Right renal cortex interstitium (tissue), 3 donors: ENCODE measurements around the gene CD72. TPM values are rescaled to one million over a fixed set of nuclear protein-coding genes. Genes with fewer than 3 reads are reported as not detected.
A peak's percentile ranks its signal among the peaks of the same experiment; 100 is the strongest.
"Not testable (repeated sequence)": the region's sequence is repeated elsewhere in the genome, so short reads cannot be mapped to it uniquely, and the experiment has no call there.

Experiments
- DNase-seq, 3 donors: peaks; one replicate each; pipeline ENCODE4 v3.0.0-alpha.2; 2013; ENCODE audit warnings: low read depth in 3 of 3, low spot score in 2 of 3
- polyA plus RNA-seq, 3 donors: library from polyadenylated mRNA; unstranded; fragments of 120-200 nt; gene quantifications; one replicate each; pipeline ENCODE4 v1.2.1, GENCODE V29; 2013; ENCODE audit not compliant: insufficient read length in 3 of 3

Gene CD72
- polyA plus RNA-seq, 3 donors = 2.1 to 2.7 (median 2.4) TPM

GRCh38 chr9:35618854-35619799 lies 914 bp upstream of the CD72 start:
- DNase-seq = no peak

- DNase-seq = no peak
Observed at GRCh38 chr9:35617548-35617947, 665 bp downstream of the CD72 start.

GRCh38 chr9:35616681-35617459 lies 1.3 kb downstream of the CD72 start:
- peak in 1 of 3 donors; percentile 19 for DNase-seq

GRCh38 chr9:35615981-35616680 lies 2.1 kb downstream of the CD72 start:
- DNase-seq = no peak

- no peak for DNase-seq
Observed at GRCh38 chr9:35612843-35613242, 5.4 kb downstream of the CD72 start.

- DNase-seq = not testable (repeated sequence)
Observed at GRCh38 chr9:35612066-35612465, 6.1 kb downstream of the CD72 start.

- DNase-seq = no peak
Observed at GRCh38 chr9:35611230-35611797, 6.9 kb downstream of the CD72 start.

- DNase-seq = no peak
Observed at GRCh38 chr9:35609820-35610163, 8.4 kb downstream of the CD72 start.

- no peak for DNase-seq
Observed at GRCh38 chr9:35609001-35609819, 9.0 kb downstream of the CD72 start.

- DNase-seq = no peak
Observed at GRCh38 chr9:35608221-35608620, 10.0 kb downstream of the CD72 start.

GRCh38 chr9:35606726-35607125 lies 11.5 kb downstream of the CD72 start:
- no peak for DNase-seq

GRCh38 chr9:35606138-35606504 lies 12.1 kb downstream of the CD72 start:
- no peak for DNase-seq

- DNase-seq = no peak
Observed at GRCh38 chr9:35605351-35606137, 12.7 kb downstream of the CD72 start.

GRCh38 chr9:35604578-35605350 lies 13.4 kb downstream of the CD72 start, which contains the start of gene TESK1:
TSS of gene TESK1 (plus strand) at chr9:35605262. CDS start at chr9:35605620, 358 bp downstream.
- peak in 1 of 3 donors; percentile 37 for DNase-seq

GRCh38 chr9:35603986-35604577 lies 14.1 kb downstream of the CD72 start:
- peak; percentile 98 to 100 (median 98) for DNase-seq

- peak in 1 of 3 donors; percentile 80 for DNase-seq
Observed at GRCh38 chr9:35603506-35603985, 14.7 kb downstream of the CD72 start.

- no peak for DNase-seq
Observed at GRCh38 chr9:35599763-35600604, 18.2 kb downstream of the CD72 start.
